A673 (cell line): ENCODE results near the gene UVRAG. TPM values are rescaled to one million over a fixed set of nuclear protein-coding genes. Genes with fewer than 3 reads are reported as not detected.

Experiments used
- BruUV-seq: library from RNA; stranded (reverse); fragments of 400-500 nt; replicated peaks from 2 replicates; lab custom pipeline; 2021; lab: Mats Ljungman, UMichigan
- CTCF ChIA-PET: fragments of 300-600 bp; sonication (Branson Sonifier 250); formaldehyde crosslinking; loops from one replicate; lab custom pipeline; 2022; ENCODE audit warnings: antibody characterized with exemption; lab: Charles Lee
- POLR2A ChIA-PET: fragments of 300-600 bp; sonication (Branson Sonifier 250); formaldehyde crosslinking; loops from one replicate; lab custom pipeline; 2022; ENCODE audit warnings: antibody characterized with exemption; ENCODE audit not compliant: low non-redundant PET; lab: Charles Lee
- DNase-seq: peaks from one replicate; pipeline ENCODE4 v3.0.0-alpha.2; 2015; ENCODE audit warnings: low spot score
- H3K27ac ChIP-seq: fragments of 200-600 bp; sonication (generic); 2 replicates; pipeline ENCODE4 v1.5.1; 2016; ENCODE audit warnings: mixed run types, low read depth, mild to moderate bottlenecking, mixed read lengths, antibody characterized with exemption, low read length; ENCODE audit not compliant: poor library complexity, severe bottlenecking
- H3K27me3 ChIP-seq: fragments of 200-600 bp; sonication (generic); replicated peaks from 2 replicates; pipeline ENCODE4 v1.6.1; 2017; ENCODE audit warnings: mixed run types, low read depth, mild to moderate bottlenecking, mixed read lengths, antibody characterized with exemption, low read length; ENCODE audit not compliant: insufficient read depth, poor library complexity
- H3K36me3 ChIP-seq: fragments of 200-600 bp; sonication (generic); 2 replicates; pipeline ENCODE4 v1.6.1; 2016; ENCODE audit warnings: mixed run types, mild to moderate bottlenecking, mixed read lengths, antibody characterized with exemption, low read length; ENCODE audit not compliant: insufficient read depth, poor library complexity, severe bottlenecking
- H3K4me1 ChIP-seq: fragments of 200-600 bp; sonication (generic); 2 replicates; pipeline ENCODE4 v1.6.1; 2017; ENCODE audit warnings: mixed run types, mild to moderate bottlenecking, mixed read lengths, antibody characterized with exemption, low read length; ENCODE audit not compliant: insufficient read depth, poor library complexity, severe bottlenecking
- H3K4me3 ChIP-seq: fragments of 200-600 bp; sonication (generic); 2 replicates; pipeline ENCODE4 v1.5.1; 2016; ENCODE audit warnings: low read depth, mixed run types, mild to moderate bottlenecking, mixed read lengths, low read length; ENCODE audit not compliant: poor library complexity, severe bottlenecking
- H3K9me3 ChIP-seq: fragments of 200-600 bp; sonication (generic); 2 replicates; pipeline ENCODE4 v1.6.1; 2016; ENCODE audit warnings: mixed run types, low read depth, mild to moderate bottlenecking, mixed read lengths, antibody characterized with exemption, low read length; ENCODE audit not compliant: poor library complexity, severe bottlenecking
- EZH2 ChIP-seq: fragments of 200-600 bp; sonication (generic); IDR thresholded peaks from 2 replicates; pipeline ENCODE4 v1.6.1; 2017; ENCODE audit warnings: borderline replicate concordance, low read depth, mild to moderate bottlenecking, mixed read lengths, antibody characterized with exemption, low read length; ENCODE audit not compliant: poor library complexity, severe bottlenecking
- intact Hi-C: fragments of 100-400 bp; cut with micrococcal nuclease; formaldehyde crosslinking; loops from one replicate; pipeline ENCODE4 v1.10.0; 2022; ENCODE audit not compliant: unreplicated experiment
- total RNA-seq: library from RNA; stranded (reverse); gene quantifications from 2 replicates; pipeline ENCODE4 v1.2.3, GENCODE V29; 2021
- TF ChIP-seq, protein P1 (sequence below): fragments of 300-800, 200-600 bp; sonication (generic); conservative IDR thresholded peaks from 2 replicates; pipeline ENCODE4 v1.5.1; 2017; ENCODE audit warnings: low read depth, mild to moderate bottlenecking, antibody characterized with exemption, low read length, moderate library complexity, mixed read lengths

UVRAG gene
- total RNA-seq, 1 experiment from 2014 or later, result 21.1 TPM

DNA sequence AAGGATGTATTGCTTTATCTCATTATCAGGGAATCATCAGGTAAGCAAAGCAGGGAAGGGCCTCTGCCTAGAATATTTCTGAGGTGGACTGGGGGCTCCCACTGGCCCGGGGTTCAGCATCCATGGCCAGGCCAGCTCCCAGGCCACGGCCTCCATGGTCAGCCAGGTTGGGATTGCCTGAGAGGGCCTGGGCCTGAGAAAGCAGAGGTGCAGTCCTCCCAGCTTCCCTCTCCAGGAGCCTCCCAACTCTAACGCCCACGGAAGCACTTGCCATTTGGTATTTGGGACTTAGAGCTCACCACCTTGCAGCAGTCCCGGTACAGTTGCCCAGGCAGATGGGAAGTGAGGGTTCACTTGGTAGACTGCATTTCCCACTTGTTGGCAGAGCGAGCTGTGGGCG is 33.7 kb upstream of the UVRAG start:
- Histone ChIP-seq H3K27ac (no peak overlapping the region), H3K4me1 (no peaks in the 10 kb centered on the region), H3K36me3 (no peaks in the 10 kb centered on the region), H3K27me3 (no peaks in the 10 kb centered on the region), H3K4me3 (no peak overlapping the region), H3K9me3 (no peaks in the 10 kb centered on the region)
- DNase-seq, result no peak
- POLR2A ChIA-PET, result no interaction called here
- BruUV-seq, result no TSS peak
- no peak for TF ChIP-seq EZH2
- TF ChIP-seq, protein P1, sequence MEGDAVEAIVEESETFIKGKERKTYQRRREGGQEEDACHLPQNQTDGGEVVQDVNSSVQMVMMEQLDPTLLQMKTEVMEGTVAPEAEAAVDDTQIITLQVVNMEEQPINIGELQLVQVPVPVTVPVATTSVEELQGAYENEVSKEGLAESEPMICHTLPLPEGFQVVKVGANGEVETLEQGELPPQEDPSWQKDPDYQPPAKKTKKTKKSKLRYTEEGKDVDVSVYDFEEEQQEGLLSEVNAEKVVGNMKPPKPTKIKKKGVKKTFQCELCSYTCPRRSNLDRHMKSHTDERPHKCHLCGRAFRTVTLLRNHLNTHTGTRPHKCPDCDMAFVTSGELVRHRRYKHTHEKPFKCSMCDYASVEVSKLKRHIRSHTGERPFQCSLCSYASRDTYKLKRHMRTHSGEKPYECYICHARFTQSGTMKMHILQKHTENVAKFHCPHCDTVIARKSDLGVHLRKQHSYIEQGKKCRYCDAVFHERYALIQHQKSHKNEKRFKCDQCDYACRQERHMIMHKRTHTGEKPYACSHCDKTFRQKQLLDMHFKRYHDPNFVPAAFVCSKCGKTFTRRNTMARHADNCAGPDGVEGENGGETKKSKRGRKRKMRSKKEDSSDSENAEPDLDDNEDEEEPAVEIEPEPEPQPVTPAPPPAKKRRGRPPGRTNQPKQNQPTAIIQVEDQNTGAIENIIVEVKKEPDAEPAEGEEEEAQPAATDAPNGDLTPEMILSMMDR, result no peak
- intact Hi-C loops, result no loop called here
- CTCF ChIA-PET, result no interaction called here

DNA sequence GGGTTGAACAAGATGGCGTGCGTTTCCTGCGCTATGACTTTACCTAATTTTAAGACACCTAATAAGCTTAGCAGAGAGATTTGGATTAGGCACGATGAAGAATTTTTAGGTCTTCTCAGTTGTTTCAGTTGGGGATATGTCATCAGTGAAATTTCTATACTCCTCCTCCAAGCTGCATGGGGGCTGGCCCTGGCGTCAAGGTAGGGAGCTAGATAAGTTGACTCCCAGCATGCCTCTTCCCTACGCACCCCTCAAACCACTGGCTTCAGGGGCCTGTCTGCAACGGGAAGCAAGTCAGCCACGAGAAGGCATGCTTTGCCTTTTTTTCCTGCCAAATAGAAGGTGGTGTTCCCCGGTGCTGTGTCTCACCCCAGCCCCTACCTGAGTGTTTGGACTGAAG is 33.2 kb upstream of the UVRAG start:
- no peaks in the 10 kb centered on the region for H3K4me1 ChIP-seq
- TF ChIP-seq, protein P1, result no peak
- no peak for TF ChIP-seq EZH2
- no peak overlapping the region for H3K27ac ChIP-seq
- intact Hi-C loops, result no loop called here
- ChIA-PET POLR2A (no interaction called here), CTCF (no interaction called here)
- no peaks in the 10 kb centered on the region for H3K9me3 ChIP-seq
- H3K4me3 ChIP-seq, result no peak overlapping the region
- DNase-seq, result no peak
- BruUV-seq, result no TSS peak
- no peaks in the 10 kb centered on the region for H3K27me3 ChIP-seq
- H3K36me3 ChIP-seq, result no peaks in the 10 kb centered on the region

DNA sequence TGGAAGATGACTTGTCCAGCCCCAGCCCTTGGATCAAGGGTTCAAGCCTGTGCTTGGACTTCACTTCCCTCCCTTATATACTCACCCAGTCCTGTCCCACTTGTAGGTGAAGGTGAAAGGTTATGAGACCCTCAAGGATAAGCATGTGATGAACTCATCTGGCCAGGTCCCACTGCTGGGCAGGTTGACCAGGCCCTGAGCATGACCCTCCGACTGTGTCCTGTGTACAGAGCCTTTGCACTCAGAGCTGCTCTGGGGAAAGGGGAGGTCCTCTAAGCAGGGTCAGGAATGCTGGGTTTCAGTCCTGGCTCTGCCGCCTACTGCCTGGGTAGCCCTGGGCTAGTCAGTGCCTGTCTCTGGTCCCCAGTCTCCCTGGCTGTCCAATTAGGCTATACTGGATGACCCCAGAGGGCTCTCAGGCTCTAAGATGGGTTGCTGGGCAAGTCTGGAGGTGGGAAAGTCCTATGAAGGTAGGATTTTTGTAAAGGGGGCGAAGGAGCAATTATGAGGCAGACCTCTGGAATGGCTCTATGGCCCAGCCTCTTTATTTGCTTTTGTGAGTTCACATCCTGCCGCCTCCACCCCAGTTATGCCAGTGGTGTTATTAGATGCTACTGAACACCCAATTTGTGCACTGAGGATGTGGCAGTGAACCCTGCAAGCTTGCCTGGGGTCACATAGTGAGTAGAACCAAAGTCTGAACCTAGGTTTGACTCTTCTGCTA is 32.3 kb upstream of the UVRAG start:
- Histone ChIP-seq H3K4me1 (no peaks in the 10 kb centered on the region), H3K27me3 (no peaks in the 10 kb centered on the region), H3K36me3 (no peaks in the 10 kb centered on the region), H3K4me3 (no peak overlapping the region), H3K9me3 (no peaks in the 10 kb centered on the region), H3K27ac (no peak overlapping the region)
- intact Hi-C loops, result no loop called here
- DNase-seq, result no peak
- CTCF ChIA-PET, result no interaction called here
- TF ChIP-seq, protein P1, result no peak
- TF ChIP-seq EZH2, result no peak
- no TSS peak for BruUV-seq
- POLR2A ChIA-PET, result no interaction called here
